HepG2 (cell line): Measurements from ENCODE around the gene CTRL. TPM values are rescaled to one million over a fixed set of nuclear protein-coding genes. Genes with fewer than 3 reads are reported as not detected.

ENCODE experiments used
- AHR ChIP-seq: IDR thresholded peaks from 2 replicates; pipeline ENCODE4 v1.6.1; 2018; ENCODE audit warnings: missing genetic modification reagents, missing compliant biosample characterization
- ESRRA ChIP-seq: sonication (generic); formaldehyde crosslinking; IDR thresholded peaks from 2 replicates; pipeline ENCODE4 v1.5.1; 2020; ENCODE audit warnings: mild to moderate bottlenecking, low read depth, missing genetic modification reagents
- FOXM1 ChIP-seq: sonication (generic); formaldehyde crosslinking; IDR thresholded peaks from 2 replicates; pipeline ENCODE4 v1.5.0; 2020; ENCODE audit warnings: missing genetic modification reagents
- HNRNPH1 ChIP-seq: fragments of 200-400 bp; formaldehyde crosslinking; optimal IDR thresholded peaks from 2 replicates; pipeline ENCODE3; 2017; ENCODE audit warnings: mild to moderate bottlenecking, low read depth, low read length
- HOXA9 ChIP-seq: sonication (generic); formaldehyde crosslinking; IDR thresholded peaks from 2 replicates; pipeline ENCODE4 v1.8.1; 2022; ENCODE audit warnings: missing genetic modification reagents, mild to moderate bottlenecking, moderate library complexity, borderline replicate concordance
- MAFK ChIP-seq, 2 experiments: IDR thresholded peaks in 1 of 2; conservative IDR thresholded peaks in 1 of 2; 2 replicates each; pipeline ENCODE4 v1.6.1; 2011; ENCODE audit warnings: improper control_type of control experiment in 2 of 2, low read length in 2 of 2
- SETDB1 ChIP-seq: sonication (generic); formaldehyde crosslinking; IDR thresholded peaks from 2 replicates; pipeline ENCODE4 v1.5.1; 2020; ENCODE audit warnings: missing genetic modification reagents, mild to moderate bottlenecking, borderline replicate concordance
- ZBTB1 ChIP-seq: sonication (generic); formaldehyde crosslinking; IDR thresholded peaks from 2 replicates; pipeline ENCODE4 v1.4.0; 2020; ENCODE audit warnings: missing genetic modification reagents, borderline replicate concordance
- ZMAT3 ChIP-seq: sonication (generic); formaldehyde crosslinking; conservative IDR thresholded peaks from 2 replicates; pipeline ENCODE4 v1.7.0; 2021; ENCODE audit warnings: missing genetic modification reagents
- ZNF143 ChIP-seq: sonication (generic); formaldehyde crosslinking; IDR thresholded peaks from 2 replicates; pipeline ENCODE4 v1.4.0; 2020; ENCODE audit warnings: missing genetic modification reagents
- ZNF44 ChIP-seq: sonication (generic); formaldehyde crosslinking; IDR thresholded peaks from 2 replicates; pipeline ENCODE4 v1.5.1; 2020; ENCODE audit warnings: mild to moderate bottlenecking, missing genetic modification reagents
- ZNF614 ChIP-seq: IDR thresholded peaks from 2 replicates; pipeline ENCODE4 v1.6.1; 2018; ENCODE audit warnings: missing biosample characterization, missing genetic modification reagents, inconsistent platforms, borderline replicate concordance
- ZNF768 ChIP-seq: sonication (generic); formaldehyde crosslinking; IDR thresholded peaks from 2 replicates; pipeline ENCODE4 v1.4.0; 2020; ENCODE audit warnings: missing genetic modification reagents
- polyA plus RNA-seq, 8 experiments: library from polyadenylated mRNA; depleted of rRNA in 3 of 8; stranded (reverse) in 7 of 8; unstranded in 1 of 8; fragments of >200 nt; fragmentation: Illumina TruSeq in 4 of 8; extraction: Trizol in 4 of 8; gene quantifications; 2 replicates each; pipeline versions ENCODE4 v1.2.1 to v1.2.3, GENCODE V29; 2011 to 2016; ENCODE audit warnings: low read depth in 4 of 8, missing spikeins in 1 of 8, mixed read lengths in 1 of 8; ENCODE audit not compliant: insufficient read depth in 1 of 8
- total RNA-seq, 5 experiments: library from RNA; depleted of rRNA; stranded (reverse); fragments of >200 nt; fragmentation: Illumina TruSeq; extraction: Trizol; gene quantifications; 2 replicates each; pipeline ENCODE4 v1.2.3, GENCODE V29; 2016; ENCODE audit warnings: low read depth in 1 of 5
- TF ChIP-seq, protein P1 (sequence below): sonication (generic); formaldehyde crosslinking; IDR thresholded peaks from 2 replicates; pipeline ENCODE4 v1.5.0; 2020; ENCODE audit warnings: missing genetic modification reagents, mild to moderate bottlenecking, borderline replicate concordance
- TF ChIP-seq, protein P2 (sequence below): sonication (generic); formaldehyde crosslinking; conservative IDR thresholded peaks from 2 replicates; pipeline ENCODE4 v1.4.0; 2020; ENCODE audit warnings: missing genetic modification reagents
- TF ChIP-seq, protein P3 (sequence below): sonication (generic); formaldehyde crosslinking; IDR thresholded peaks from 2 replicates; pipeline ENCODE4 v1.5.1; 2020; ENCODE audit warnings: missing genetic modification reagents, mild to moderate bottlenecking, borderline replicate concordance
- TF ChIP-seq, protein P4 (sequence below): sonication (generic); formaldehyde crosslinking; IDR thresholded peaks from 2 replicates; pipeline ENCODE4 v1.9.0; 2021; ENCODE audit warnings: missing genetic modification reagents, borderline replicate concordance
- TF ChIP-seq, protein P5 (sequence below): sonication (generic); formaldehyde crosslinking; IDR thresholded peaks from 2 replicates; pipeline ENCODE4 v1.5.0; 2020; ENCODE audit warnings: missing genetic modification reagents
- TF ChIP-seq, protein P6 (sequence below): sonication (generic); formaldehyde crosslinking; IDR thresholded peaks from 2 replicates; pipeline ENCODE4 v1.4.0; 2020; ENCODE audit warnings: missing genetic modification reagents

CTRL gene
- total and polyA plus RNA-seq, 2 of the 13 experiments (the other 11 are each of a cell fraction or from before 2014, with no cell fraction given), result 1.9 to 2.7 TPM

DNA sequence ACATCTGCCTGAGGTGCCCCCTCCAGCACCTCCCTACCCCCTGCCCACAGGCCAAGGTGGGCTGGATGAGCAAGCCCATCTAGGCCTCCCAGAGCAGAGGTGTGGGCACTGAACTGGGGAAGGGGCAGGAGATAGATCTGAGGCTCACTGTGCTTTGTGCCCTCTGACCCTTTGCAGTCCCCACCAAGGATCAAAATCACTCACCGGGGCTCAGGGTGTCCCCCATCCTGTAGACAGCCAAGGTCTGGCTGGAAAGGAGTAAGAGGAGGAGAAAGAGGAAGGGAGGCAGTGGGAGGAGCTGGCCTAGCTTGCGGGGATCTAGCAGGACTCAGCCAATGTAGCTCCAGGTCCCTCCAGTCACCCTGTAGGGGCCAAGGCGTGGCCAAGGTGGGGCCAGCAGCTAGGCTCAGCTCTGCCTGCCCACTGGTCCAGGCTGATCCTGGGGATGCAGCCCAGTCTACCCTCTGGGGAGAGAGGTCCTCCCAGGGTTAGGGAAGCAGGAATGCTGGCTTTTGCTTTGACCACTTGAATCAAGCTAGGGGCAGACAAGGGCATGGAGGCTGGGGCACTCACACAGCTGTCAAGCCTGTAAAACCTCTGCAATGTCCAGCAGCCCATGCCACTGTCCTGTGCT, 35.0 kb upstream of the CTRL start (continued):
- TF ChIP-seq, protein P1, sequence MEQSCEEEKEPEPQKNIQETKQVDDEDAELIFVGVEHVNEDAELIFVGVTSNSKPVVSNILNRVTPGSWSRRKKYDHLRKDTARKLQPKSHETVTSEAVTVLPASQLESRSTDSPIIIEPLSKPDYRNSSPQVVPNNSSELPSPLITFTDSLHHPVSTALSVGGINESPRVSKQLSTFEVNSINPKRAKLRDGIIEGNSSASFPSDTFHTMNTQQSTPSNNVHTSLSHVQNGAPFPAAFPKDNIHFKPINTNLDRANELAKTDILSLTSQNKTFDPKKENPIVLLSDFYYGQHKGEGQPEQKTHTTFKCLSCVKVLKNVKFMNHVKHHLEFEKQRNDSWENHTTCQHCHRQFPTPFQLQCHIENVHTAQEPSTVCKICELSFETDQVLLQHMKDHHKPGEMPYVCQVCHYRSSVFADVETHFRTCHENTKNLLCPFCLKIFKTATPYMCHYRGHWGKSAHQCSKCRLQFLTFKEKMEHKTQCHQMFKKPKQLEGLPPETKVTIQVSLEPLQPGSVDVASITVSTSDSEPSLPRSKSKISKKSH (CRISPR knock-in tag), result peak; percentile 46
- TF ChIP-seq ZNF768 (CRISPR knock-in tag) (no peak; the same call in 1 of the 2 replicates), ZNF143 (CRISPR knock-in tag) (no peak; the same call in 1 of the 2 replicates), ESRRA (CRISPR knock-in tag) (no peak), SETDB1 (CRISPR knock-in tag) (no peak), AHR (CRISPR knock-in tag) (no peak), HNRNPH1 (no peak), ZBTB1 (CRISPR knock-in tag) (no peak), ZMAT3 (CRISPR knock-in tag) (no peak), MAFK (conservative IDR thresholded peaks at IDR 0.05 in 1 of 2, IDR thresholded peaks at IDR 0.05 in 1 of 2; ENCODE audit: low read length in 2 of 2) (no peak), ZNF44 (no peak), ZNF614 (CRISPR knock-in tag) (no peak), FOXM1 (CRISPR knock-in tag) (no peak), HOXA9 (CRISPR knock-in tag) (no peak)
- TF ChIP-seq, protein P2, sequence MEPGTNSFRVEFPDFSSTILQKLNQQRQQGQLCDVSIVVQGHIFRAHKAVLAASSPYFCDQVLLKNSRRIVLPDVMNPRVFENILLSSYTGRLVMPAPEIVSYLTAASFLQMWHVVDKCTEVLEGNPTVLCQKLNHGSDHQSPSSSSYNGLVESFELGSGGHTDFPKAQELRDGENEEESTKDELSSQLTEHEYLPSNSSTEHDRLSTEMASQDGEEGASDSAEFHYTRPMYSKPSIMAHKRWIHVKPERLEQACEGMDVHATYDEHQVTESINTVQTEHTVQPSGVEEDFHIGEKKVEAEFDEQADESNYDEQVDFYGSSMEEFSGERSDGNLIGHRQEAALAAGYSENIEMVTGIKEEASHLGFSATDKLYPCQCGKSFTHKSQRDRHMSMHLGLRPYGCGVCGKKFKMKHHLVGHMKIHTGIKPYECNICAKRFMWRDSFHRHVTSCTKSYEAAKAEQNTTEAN (CRISPR knock-in tag), result no peak
- TF ChIP-seq, protein P3, sequence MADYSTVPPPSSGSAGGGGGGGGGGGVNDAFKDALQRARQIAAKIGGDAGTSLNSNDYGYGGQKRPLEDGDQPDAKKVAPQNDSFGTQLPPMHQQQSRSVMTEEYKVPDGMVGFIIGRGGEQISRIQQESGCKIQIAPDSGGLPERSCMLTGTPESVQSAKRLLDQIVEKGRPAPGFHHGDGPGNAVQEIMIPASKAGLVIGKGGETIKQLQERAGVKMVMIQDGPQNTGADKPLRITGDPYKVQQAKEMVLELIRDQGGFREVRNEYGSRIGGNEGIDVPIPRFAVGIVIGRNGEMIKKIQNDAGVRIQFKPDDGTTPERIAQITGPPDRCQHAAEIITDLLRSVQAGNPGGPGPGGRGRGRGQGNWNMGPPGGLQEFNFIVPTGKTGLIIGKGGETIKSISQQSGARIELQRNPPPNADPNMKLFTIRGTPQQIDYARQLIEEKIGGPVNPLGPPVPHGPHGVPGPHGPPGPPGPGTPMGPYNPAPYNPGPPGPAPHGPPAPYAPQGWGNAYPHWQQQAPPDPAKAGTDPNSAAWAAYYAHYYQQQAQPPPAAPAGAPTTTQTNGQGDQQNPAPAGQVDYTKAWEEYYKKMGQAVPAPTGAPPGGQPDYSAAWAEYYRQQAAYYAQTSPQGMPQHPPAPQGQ, result no peak
- TF ChIP-seq, protein P4, sequence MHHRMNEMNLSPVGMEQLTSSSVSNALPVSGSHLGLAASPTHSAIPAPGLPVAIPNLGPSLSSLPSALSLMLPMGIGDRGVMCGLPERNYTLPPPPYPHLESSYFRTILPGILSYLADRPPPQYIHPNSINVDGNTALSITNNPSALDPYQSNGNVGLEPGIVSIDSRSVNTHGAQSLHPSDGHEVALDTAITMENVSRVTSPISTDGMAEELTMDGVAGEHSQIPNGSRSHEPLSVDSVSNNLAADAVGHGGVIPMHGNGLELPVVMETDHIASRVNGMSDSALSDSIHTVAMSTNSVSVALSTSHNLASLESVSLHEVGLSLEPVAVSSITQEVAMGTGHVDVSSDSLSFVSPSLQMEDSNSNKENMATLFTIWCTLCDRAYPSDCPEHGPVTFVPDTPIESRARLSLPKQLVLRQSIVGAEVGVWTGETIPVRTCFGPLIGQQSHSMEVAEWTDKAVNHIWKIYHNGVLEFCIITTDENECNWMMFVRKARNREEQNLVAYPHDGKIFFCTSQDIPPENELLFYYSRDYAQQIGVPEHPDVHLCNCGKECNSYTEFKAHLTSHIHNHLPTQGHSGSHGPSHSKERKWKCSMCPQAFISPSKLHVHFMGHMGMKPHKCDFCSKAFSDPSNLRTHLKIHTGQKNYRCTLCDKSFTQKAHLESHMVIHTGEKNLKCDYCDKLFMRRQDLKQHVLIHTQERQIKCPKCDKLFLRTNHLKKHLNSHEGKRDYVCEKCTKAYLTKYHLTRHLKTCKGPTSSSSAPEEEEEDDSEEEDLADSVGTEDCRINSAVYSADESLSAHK (CRISPR knock-in tag), result no peak; the same call in 1 of the 2 replicates
- TF ChIP-seq, protein P5, sequence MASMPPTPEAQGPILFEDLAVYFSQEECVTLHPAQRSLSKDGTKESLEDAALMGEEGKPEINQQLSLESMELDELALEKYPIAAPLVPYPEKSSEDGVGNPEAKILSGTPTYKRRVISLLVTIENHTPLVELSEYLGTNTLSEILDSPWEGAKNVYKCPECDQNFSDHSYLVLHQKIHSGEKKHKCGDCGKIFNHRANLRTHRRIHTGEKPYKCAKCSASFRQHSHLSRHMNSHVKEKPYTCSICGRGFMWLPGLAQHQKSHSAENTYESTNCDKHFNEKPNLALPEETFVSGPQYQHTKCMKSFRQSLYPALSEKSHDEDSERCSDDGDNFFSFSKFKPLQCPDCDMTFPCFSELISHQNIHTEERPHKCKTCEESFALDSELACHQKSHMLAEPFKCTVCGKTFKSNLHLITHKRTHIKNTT, result no peak
- TF ChIP-seq, protein P6, sequence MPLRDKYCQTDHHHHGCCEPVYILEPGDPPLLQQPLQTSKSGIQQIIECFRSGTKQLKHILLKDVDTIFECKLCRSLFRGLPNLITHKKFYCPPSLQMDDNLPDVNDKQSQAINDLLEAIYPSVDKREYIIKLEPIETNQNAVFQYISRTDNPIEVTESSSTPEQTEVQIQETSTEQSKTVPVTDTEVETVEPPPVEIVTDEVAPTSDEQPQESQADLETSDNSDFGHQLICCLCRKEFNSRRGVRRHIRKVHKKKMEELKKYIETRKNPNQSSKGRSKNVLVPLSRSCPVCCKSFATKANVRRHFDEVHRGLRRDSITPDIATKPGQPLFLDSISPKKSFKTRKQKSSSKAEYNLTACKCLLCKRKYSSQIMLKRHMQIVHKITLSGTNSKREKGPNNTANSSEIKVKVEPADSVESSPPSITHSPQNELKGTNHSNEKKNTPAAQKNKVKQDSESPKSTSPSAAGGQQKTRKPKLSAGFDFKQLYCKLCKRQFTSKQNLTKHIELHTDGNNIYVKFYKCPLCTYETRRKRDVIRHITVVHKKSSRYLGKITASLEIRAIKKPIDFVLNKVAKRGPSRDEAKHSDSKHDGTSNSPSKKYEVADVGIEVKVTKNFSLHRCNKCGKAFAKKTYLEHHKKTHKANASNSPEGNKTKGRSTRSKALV (CRISPR knock-in tag), result no peak
